ENCODE data around the gene CUBN. TPM values are rescaled to one million over a fixed set of nuclear protein-coding genes. Genes with fewer than 3 reads are reported as not detected.

The CUBN gene
- total RNA-seq, 1 experiment from 2014 or later = 4.6 TPM

DNA sequence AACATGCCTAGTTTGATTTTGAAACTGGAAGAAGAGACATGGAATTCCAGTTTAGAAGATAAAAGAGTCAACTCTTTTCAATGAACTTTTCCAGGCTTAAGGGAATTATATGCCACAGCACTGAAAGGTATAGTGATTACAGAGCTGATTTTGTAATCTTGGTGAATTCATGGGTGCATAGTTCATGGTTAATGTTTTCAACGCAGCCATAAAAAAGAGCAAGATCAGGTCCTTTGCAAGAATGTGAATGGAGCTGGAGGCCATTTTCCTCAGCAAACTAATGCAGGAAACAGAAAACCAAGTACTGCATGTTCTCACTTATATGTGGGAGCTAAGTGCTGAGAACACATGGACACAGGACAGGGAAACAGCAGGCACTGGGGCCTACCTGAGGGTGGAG, 94.2 kb downstream of the CUBN start:
- no peak for DNase-seq
- intact Hi-C loops (cut with micrococcal nuclease; ENCODE audit: unreplicated experiment) = no loop called here

DNA sequence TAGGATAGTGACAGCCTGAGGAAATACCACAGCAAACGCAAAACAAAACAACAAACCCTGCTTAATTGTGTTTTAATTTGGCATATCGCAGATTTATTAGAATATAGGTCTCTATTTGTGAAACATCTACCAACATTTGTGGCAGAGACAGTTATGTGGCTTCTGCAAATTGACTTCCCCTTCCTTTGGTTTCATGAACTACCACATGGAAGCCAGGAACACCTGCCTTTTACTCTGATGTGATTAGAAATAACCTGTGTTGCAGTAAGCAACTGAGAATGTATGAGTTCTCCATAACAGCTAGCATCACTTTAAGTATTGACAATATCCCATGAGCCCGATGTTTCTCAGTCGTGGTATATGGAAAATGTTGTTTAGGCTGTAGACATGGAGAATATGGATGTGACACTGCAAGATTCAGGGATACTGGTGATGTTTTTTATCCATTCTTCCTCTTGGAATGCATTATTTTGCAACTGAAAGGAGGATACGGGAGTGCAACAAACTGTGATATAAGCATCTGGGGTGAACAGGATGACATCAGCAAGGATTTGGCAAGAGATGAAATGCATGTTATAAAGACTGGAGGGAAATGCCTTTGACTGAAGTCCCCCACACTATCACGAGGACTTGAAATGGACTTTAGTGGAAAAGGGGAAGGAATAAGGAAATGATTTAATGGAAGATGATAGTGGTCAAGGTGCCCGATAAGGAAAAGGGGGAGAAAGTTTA, 95.9 kb downstream of the CUBN start:
- no peak overlapping the region for H3K27ac Mint-ChIP-seq (ENCODE audit: unreplicated experiment)
- no TSS peak for BruUV-seq (replicated peaks)
- H3K27me3 ChIP-seq (replicated peaks; ENCODE audit: control insufficient read depth, insufficient read depth, low read length) = no peaks in the 10 kb centered on the region
- H3K4me1 ChIP-seq = no peaks in the 10 kb centered on the region; the same call in 1 of the 2 replicates
- no peaks in the 10 kb centered on the region for H3K27me3 Mint-ChIP-seq (ENCODE audit: insufficient read depth, unreplicated experiment)
- no peaks in the 10 kb centered on the region; the same call in 1 of the 2 replicates for H3K9me3 ChIP-seq
- no peak overlapping the region for H3K4me3 ChIP-seq (ENCODE audit: low read depth, low read length)
- DNase-seq = no peak
- peaks cover 6% of the 10 kb centered on the region for H3K36me3 Mint-ChIP-seq (ENCODE audit: insufficient read depth, unreplicated experiment)
- no peaks in the 10 kb centered on the region for H3K4me1 Mint-ChIP-seq (ENCODE audit: low read depth, unreplicated experiment)
- H3K9me3 Mint-ChIP-seq (ENCODE audit: unreplicated experiment) = no peaks in the 10 kb centered on the region
- TF ChIP-seq, protein P1, sequence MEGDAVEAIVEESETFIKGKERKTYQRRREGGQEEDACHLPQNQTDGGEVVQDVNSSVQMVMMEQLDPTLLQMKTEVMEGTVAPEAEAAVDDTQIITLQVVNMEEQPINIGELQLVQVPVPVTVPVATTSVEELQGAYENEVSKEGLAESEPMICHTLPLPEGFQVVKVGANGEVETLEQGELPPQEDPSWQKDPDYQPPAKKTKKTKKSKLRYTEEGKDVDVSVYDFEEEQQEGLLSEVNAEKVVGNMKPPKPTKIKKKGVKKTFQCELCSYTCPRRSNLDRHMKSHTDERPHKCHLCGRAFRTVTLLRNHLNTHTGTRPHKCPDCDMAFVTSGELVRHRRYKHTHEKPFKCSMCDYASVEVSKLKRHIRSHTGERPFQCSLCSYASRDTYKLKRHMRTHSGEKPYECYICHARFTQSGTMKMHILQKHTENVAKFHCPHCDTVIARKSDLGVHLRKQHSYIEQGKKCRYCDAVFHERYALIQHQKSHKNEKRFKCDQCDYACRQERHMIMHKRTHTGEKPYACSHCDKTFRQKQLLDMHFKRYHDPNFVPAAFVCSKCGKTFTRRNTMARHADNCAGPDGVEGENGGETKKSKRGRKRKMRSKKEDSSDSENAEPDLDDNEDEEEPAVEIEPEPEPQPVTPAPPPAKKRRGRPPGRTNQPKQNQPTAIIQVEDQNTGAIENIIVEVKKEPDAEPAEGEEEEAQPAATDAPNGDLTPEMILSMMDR (IDR thresholded peaks at IDR 0.05; ENCODE audit: insufficient read depth in 1 of 2, low read depth in 1 of 2, low read length in 1 of 2, severe bottlenecking in 1 of 2, unreplicated experiment in 1 of 2) = no peak
- ChIA-PET CTCF (no interaction called here), POLR2A (no interaction called here)
- no peak overlapping the region for H3K4me3 Mint-ChIP-seq (ENCODE audit: unreplicated experiment)
- no peaks in the 10 kb centered on the region for H3K36me3 ChIP-seq (ENCODE audit: control insufficient read depth, insufficient read depth, low read length)
- intact Hi-C loops (cut with micrococcal nuclease; ENCODE audit: unreplicated experiment) = no loop called here

More for the DNA sequence above, 94.2 kb downstream of the CUBN start:
- peaks cover 6% of the 10 kb centered on the region for H3K36me3 Mint-ChIP-seq (ENCODE audit: insufficient read depth, unreplicated experiment)
- H3K4me3 Mint-ChIP-seq (ENCODE audit: unreplicated experiment) = no peak overlapping the region
- POLR2A ChIA-PET = no interaction called here
- TF ChIP-seq, protein P1 (IDR thresholded peaks at IDR 0.05; ENCODE audit: insufficient read depth in 1 of 2, low read depth in 1 of 2, low read length in 1 of 2, severe bottlenecking in 1 of 2, unreplicated experiment in 1 of 2) = no peak
- H3K4me1 Mint-ChIP-seq (ENCODE audit: low read depth, unreplicated experiment) = no peaks in the 10 kb centered on the region
- no peak overlapping the region for H3K27ac Mint-ChIP-seq (ENCODE audit: unreplicated experiment)
- Histone ChIP-seq H3K4me3 (ENCODE audit: low read depth, low read length) (no peak overlapping the region), H3K9me3 (no peaks in the 10 kb centered on the region; the same call in 1 of the 2 replicates), H3K27me3 (replicated peaks; ENCODE audit: control insufficient read depth, insufficient read depth, low read length) (no peaks in the 10 kb centered on the region), H3K36me3 (ENCODE audit: control insufficient read depth, insufficient read depth, low read length) (no peaks in the 10 kb centered on the region), H3K4me1 (no peaks in the 10 kb centered on the region; the same call in 1 of the 2 replicates)
- BruUV-seq (replicated peaks) = no TSS peak
- no peaks in the 10 kb centered on the region for H3K27me3 Mint-ChIP-seq (ENCODE audit: insufficient read depth, unreplicated experiment)
- CTCF ChIA-PET = no interaction called here
- no peaks in the 10 kb centered on the region for H3K9me3 Mint-ChIP-seq (ENCODE audit: unreplicated experiment)

DNA sequence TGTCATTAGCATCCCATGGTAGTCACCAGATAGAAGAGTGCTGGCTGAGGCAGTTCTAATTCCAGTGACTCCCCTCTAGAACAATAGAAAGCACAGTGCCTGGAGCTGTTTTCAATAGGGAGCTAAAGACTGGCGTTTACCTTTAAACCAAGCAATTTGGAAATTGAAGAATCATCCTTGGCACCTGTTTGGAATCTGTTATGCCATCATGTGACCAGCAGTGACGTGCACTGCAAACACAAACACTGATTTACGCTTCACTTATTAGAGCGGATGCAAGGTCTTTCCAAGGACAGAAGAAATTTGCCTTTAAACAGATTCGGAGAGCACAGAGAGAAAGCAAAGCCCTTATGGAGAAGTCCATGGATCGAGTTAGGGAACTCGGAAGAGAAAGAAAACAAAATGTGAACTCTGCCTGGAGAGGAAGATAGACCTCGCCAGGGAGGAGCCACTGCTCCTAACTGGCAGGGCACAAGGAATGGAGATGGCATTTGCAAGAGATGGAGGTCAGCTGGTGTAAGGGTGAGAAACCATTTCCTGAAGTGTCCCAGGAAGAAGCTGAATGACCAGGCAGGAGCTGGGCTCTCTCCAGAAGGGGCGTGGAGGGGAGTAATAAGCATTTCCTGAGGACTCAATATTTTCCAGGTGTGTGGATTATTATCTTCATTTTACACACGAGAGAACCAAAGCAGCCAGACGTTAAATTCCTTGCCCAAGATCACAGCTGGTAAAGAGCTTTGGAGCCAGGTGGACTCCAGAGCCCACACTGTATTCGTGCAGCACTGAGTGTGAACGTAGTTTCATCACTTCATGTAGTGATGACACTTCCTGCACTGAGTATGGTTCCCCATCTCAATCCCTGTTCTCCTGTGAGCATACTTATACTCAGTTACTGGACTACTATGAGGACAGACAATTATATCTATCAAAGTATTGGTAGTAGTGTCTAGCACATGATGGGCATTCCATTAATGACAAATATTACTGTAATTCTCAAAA, 97.7 kb downstream of the CUBN start:
- intact Hi-C loops (cut with micrococcal nuclease; ENCODE audit: unreplicated experiment) = no loop called here
- Histone ChIP-seq H3K27me3 (replicated peaks; ENCODE audit: control insufficient read depth, insufficient read depth, low read length) (no peaks in the 10 kb centered on the region), H3K36me3 (ENCODE audit: control insufficient read depth, insufficient read depth, low read length) (no peaks in the 10 kb centered on the region), H3K4me3 (ENCODE audit: low read depth, low read length) (no peak overlapping the region), H3K4me1 (no peaks in the 10 kb centered on the region; the same call in 1 of the 2 replicates), H3K9me3 (no peaks in the 10 kb centered on the region; the same call in 1 of the 2 replicates)
- no peak for DNase-seq
- no peaks in the 10 kb centered on the region for H3K9me3 Mint-ChIP-seq (ENCODE audit: unreplicated experiment)
- peaks cover 6% of the 10 kb centered on the region for H3K36me3 Mint-ChIP-seq (ENCODE audit: insufficient read depth, unreplicated experiment)
- H3K27me3 Mint-ChIP-seq (ENCODE audit: insufficient read depth, unreplicated experiment) = no peaks in the 10 kb centered on the region
- no TSS peak for BruUV-seq (replicated peaks)
- TF ChIP-seq, protein P1 (IDR thresholded peaks at IDR 0.05; ENCODE audit: insufficient read depth in 1 of 2, low read depth in 1 of 2, low read length in 1 of 2, severe bottlenecking in 1 of 2, unreplicated experiment in 1 of 2) = no peak
- H3K4me1 Mint-ChIP-seq (ENCODE audit: low read depth, unreplicated experiment) = no peaks in the 10 kb centered on the region
- POLR2A ChIA-PET = no interaction called here
- H3K27ac Mint-ChIP-seq (ENCODE audit: unreplicated experiment) = no peak overlapping the region
- CTCF ChIA-PET = no interaction called here
- H3K4me3 Mint-ChIP-seq (ENCODE audit: unreplicated experiment) = no peak overlapping the region

Data from Caco-2 (cell line).